ENCODE measurements around the gene MGAT5B.

Gene MGAT5B

GRCh38 chr17:76879254-76879653 lies 11.1 kb downstream of the MGAT5B start:
- DNase-seq (ENCODE audit: low read depth in 2 of 2): no peak

DNA sequence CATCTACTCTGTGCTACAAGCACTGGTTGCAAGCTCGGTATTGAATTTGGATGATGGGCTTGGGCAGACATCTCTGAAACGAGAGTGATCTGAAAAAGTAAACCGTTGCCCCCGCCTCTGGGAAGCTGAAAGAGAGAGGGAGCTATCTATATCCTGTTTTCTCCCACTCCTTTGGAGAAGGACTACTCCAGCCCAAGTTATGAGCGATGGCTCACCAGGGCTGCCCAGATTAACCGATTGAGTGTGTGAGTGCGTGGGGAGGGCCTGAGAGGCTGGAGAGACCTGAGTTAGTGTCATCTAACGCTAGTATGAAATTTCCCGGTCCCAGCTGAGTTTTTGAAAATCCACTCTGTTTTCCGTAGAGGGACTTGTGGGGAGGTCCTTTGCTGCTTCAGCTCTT lies 11.5 kb downstream of the MGAT5B start:
- no peak for DNase-seq (ENCODE audit: low read depth in 2 of 2)

DNA sequence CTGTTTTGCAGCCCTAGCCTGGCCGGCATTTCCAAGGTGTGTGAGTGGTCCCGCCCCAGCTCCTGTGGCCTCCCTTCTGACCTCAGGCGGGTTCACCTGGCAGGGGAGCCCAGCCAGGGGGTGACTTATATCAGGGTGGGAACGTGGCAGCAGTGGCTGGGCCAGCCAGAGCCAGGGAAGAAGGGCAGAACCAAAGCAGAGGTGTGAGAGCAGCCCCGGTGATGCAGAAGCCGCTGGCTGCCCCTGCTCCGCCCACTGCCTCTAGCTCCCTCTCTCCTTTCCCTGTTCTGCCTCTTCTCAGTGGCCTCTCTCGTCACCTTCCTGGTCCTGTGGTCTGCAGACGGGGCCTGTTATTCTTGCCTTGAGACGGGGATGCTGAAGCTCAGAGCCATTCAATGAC lies 12.1 kb downstream of the MGAT5B start:
- DNase-seq (ENCODE audit: low read depth in 2 of 2): no peak

DNA sequence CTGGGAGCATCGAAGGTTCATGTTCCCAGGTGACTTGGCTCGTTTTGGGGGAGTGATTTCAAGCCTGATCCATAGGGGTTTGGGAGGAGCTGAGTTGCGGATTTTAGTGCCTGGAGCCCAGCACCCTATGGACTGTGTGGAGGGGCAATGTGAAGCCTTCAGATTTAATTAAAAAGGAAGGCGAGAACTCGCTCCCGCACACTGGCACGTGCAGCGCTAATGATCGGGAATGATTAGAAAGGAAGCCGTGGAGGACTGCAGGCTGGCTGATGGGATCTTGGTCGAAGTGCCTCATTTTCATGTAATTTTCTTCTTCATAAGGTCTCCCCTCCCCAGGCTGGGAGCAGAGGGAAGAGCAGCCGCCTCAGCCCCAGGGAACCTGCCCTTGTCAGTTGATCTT lies 12.8 kb downstream of the MGAT5B start:
- DNase-seq (ENCODE audit: low read depth in 2 of 2): no peak

DNA sequence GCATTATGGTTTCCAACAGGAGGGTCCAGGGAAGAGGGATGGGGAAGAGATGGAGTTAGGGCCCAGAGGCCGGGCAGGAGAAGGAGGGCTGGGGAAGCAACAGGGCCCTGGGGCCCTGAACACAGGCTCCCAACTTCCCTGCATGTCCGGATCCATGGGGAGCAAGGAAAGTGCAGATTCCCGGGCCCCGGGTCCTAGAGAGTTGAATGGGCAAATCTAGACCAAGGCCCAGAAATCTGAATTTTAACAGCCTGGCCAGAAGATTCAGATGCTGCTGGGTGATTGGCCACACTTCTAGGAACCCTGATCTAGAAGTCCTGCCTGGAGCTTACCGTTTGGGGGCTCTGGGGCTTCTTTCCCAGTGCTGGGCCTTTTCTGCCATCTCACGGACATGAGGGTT lies 13.2 kb downstream of the MGAT5B start:
- no peak for DNase-seq (ENCODE audit: low read depth in 2 of 2)

DNA sequence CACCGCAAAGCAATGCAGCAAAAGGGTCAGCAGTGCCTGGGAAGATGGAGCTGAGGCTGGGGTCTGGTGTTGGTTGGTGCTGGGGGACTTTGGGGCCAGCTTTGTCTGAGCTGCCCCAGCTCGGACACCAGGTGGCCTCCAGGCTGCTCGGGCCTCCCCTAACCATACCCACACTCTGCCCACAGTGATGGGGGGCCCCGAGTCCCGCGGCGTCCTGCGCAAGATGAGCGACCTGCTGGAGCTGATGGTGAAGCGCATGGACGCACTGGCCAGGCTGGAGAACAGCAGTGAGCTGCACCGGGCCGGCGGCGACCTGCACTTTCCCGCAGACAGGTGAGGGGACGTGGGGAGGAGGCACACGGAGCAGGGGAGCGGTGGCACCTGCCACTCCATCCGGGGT lies 13.8 kb downstream of the MGAT5B start:
- DNase-seq (ENCODE audit: low read depth in 2 of 2): no peak

- DNase-seq (ENCODE audit: low read depth in 2 of 2): no peak
Observed at GRCh38 chr17:76883744-76884525, 15.7 kb downstream of the MGAT5B start.

GRCh38 chr17:76884995-76885893 lies 17.0 kb downstream of the MGAT5B start:
- DNase-seq (ENCODE audit: low read depth in 2 of 2): no peak

DNA sequence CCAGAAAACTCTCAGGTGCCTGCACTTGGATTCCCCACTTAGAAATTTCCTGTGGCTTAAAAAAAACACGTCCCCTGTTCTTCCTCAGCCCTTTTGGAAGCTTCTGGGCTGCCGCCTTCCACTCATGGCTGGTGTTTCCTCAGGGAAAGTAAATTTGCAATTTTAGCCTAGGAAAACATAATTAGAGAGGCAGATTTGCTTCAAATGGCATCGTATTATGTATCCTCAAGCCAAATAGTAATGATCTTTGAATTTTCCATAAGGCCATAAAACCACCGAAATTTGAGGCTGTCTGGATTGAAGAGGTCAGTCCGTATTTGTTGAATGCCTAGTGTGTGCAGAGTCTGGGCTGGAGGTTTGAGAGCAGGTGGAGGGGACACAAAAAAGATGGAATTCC lies 17.7 kb downstream of the MGAT5B start:
- no peak for DNase-seq (ENCODE audit: low read depth in 2 of 2)

DNA sequence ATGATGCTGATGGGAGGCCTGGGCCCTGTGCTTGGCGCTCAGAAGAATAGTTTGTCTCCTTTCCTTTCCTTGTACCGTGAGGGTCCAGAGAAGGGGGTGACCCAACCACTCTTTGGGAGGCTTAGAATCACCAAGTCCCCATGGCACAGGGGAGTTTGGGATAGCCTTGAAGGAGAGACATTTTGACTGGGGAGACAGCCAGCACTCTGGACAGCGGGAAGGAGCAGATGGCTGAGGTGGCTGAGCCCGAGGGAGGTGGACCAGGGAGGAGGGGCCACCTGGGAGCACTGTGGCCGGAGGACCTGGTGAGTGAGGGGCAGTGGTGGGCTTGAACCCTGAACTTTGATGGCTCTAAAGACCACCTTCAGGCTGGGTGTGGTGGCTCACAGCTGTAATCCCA lies 18.2 kb downstream of the MGAT5B start:
- no peak for DNase-seq (ENCODE audit: low read depth in 2 of 2)

DNA sequence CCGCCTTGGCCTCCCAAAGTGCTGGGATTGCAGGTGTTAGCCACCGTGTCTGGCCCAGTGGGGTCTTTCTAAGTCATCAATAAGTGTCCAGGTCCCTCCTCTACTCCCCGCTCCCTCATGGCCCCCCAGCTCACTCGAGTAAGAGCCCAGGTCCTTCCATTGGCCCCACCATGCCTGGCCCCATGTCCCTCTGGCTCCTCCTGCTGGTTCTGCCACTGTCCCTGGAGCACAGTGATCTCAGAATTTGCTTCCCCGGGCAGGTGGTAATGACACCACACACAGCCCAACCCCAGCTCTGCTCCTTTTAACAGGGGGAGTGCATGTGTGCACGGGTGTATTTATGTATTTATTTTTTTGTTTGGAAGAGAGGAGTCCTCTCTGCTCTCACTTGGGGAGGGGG lies 19.6 kb downstream of the MGAT5B start:
- DNase-seq (ENCODE audit: low read depth in 2 of 2): no peak

DNA sequence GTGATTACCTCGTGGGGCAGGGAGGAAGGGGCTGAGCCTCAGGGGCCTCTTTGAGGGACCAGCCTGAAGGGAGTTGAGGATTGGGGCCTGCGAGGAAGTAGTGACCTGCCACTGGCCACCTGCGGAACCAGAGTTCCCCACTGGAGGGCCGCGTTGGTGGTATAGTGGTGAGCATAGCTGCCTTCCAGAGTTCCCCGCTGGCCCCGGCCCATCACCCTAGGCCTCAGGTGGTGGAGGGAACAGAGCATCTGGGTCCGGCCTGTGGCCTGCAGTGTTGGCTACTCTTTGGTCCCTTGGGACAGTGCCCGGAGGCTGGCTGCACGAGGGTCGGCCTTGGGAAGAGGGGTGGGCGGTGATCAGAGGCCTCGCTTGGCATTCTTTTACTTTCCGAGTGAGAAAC lies 20.5 kb downstream of the MGAT5B start:
- no peak for DNase-seq (ENCODE audit: low read depth in 2 of 2)

GRCh38 chr17:76889323-76889722 lies 21.1 kb downstream of the MGAT5B start:
- no peak for DNase-seq (ENCODE audit: low read depth in 2 of 2)

GRCh38 chr17:76892329-76892728 lies 24.1 kb downstream of the MGAT5B start:
- no peak for DNase-seq (ENCODE audit: low read depth in 2 of 2)

DNA sequence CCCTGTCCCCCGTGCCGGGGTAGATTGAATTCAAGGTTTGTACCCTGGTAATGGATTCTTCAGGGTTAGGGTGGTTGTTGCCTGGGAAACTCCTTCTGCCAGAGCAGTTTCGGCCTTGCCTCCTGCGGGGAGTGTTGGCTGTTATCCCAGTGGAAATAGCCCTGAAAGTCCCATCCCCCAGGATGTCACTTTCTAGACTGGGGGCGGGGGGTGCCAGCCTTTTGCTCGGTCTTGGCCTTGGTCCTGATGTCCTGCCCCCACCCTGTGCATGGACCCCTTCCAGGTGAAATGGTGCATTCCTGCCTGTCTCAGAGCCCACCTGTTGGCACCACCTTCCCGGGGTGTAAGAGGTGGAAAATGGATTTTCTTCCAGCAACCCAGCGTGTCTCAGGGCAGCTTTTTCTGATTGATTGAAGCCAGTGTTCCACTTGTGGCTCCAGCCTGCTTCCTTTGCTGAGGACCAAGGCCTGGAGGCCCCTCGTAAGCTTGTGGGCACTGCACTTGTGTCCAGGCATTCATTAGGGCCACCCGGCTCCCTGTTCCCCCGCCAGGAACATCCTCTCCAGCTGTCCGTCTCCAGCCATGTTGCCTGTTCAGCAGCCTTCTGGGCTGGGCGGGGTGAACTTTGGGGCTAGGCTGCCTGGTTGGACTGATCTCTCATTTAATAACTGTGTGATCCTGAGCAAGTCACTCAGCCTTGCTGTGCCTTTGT lies 25.6 kb downstream of the MGAT5B start:
- DNase-seq (ENCODE audit: low read depth in 2 of 2): no peak

- no peak for DNase-seq (ENCODE audit: low read depth in 2 of 2)
Observed at GRCh38 chr17:76894842-76895241, 26.6 kb downstream of the MGAT5B start.

DNA sequence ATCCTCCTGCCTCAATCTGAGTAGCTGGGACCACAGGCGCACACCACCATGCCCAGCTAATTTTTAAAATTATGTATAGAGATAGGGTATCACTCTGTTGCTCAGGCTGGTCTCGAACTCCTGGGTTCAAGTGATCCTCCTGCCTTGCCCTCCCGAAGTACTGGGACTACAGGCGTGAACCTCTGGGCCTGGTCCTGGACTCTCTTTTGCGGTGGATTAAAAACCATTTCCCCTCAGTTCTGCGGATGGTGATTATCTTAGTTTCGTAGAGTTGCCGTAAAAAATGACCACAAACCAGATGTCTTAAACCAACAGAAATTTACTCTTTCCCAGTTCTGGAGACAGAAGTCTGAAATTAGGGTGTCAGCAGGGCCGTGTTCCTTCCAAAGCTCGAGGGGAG lies 28.8 kb downstream of the MGAT5B start:
- no peak for DNase-seq (ENCODE audit: low read depth in 2 of 2)

DNA sequence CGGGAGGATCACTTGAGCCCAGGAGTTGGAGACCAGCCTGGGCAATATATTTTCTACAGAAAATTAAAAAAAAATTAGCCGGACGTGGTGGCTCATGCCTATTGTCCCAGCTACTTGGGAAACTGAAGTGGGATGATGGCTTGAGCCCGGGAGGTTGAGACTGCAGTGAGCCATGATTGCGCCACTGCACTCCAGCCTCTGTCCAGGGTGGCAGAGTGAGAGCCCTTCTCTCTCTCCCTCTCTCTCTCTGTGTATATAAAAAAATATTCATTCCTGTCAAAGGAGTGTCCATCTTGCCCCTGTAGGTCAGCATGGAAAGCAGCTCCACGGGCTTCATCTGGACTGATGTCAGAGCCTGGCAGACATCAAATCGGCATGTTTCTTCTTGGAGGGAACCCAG lies 31.2 kb downstream of the MGAT5B start:
- no peak for DNase-seq (ENCODE audit: low read depth in 2 of 2)

- no peak for DNase-seq (ENCODE audit: low read depth in 2 of 2)
Observed at GRCh38 chr17:76900723-76901122, 32.5 kb downstream of the MGAT5B start.

DNA sequence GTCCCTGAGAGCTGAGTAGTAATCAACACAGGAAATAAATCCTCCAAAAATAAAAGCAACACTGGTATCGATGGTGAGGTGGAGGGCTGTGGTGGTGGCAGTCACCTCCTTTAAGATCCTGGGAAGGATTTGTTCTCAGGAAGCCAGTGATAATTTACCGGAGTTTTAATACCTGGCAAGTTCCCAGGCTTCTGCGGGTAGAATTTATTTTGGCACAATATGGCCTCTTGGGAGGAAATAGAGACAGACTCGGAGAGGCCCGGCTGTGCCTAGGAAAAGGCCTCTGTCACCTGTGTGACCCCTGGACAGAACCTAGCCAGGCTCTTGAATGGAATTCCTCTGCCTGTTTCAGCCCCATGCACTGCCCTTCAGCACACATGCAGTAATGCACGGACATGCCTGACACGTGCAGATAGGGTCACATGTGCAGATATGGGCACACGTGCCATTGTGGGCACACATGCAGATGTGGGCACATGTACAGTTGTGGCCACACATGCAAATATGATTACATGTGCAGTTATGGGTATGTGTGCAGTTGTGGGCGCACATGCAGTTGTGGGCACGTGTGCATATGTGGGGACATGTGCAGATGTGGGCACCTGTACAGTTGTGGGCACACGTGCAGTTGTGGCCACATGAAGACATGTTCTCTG lies 33.5 kb downstream of the MGAT5B start:
- no peak for DNase-seq (ENCODE audit: low read depth in 2 of 2)

GRCh38 chr17:76902476-76902875 lies 34.3 kb downstream of the MGAT5B start:
- no peak for DNase-seq (ENCODE audit: low read depth in 2 of 2)

GRCh38 chr17:76903631-76904030 lies 35.4 kb downstream of the MGAT5B start:
- no peak for DNase-seq (ENCODE audit: low read depth in 2 of 2)
